HG02798 (cell line): ENCODE measurements around the gene CFDP1.

Experiments used
- ATAC-seq: cut with Tn5 transposase; IDR thresholded peaks from one replicate; pipeline ENCODE4 v1.9.1; 2021; ENCODE audit warnings: mild to moderate bottlenecking; ENCODE audit not compliant: unreplicated experiment, poor library complexity

CFDP1 gene

DNA sequence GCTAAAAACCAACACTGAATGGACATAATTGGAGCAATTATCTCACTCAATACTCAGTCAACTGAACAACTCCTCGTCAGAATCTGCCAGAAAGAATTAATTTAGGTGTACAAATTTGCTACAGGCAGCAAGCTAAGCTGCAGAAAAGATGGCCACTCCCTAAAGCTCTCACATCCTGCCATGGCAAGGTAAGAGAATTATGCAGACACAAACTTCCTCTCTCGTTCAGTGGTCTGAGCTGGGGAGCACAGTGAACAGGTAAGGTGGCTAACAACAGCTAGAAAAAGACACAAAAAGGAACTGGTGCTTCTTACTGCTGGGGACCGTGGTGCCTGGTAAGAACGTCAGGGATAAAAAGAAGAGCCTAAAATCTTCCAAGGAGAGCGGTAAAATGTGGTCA is 107.0 kb downstream of the CFDP1 start:
- no peak for ATAC-seq

GRCh38 chr16:75323933-75324332 is 109.4 kb downstream of the CFDP1 start:
- ATAC-seq = no peak

- no peak for ATAC-seq
These were observed 110.1 kb downstream of the CFDP1 start for GRCh38 chr16:75323198-75323597.

GRCh38 chr16:75322740-75323139 is 110.6 kb downstream of the CFDP1 start:
- no peak for ATAC-seq

DNA sequence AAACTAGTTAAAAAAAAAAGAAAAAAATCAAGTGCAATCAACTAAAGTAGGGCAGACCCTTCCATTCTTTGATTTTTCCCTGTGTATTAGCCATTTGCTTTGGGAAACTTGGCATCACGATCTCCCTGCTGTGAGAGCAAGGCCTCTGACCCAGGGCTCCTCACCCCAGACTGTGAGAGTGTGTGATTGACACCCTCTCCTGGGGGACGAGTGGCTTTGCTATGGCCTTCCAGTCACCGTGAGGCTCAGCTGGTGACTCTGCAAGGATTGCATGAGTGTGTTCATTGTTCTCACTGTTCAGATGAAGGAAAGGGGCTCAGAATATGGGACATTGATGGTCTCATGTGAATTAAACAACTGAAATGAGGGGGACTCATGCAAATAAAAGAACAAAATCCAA is 112.9 kb downstream of the CFDP1 start:
- peak; percentile 48 for ATAC-seq

- peak; percentile 82 for ATAC-seq
These were observed 113.5 kb downstream of the CFDP1 start for GRCh38 chr16:75319513-75320411.

GRCh38 chr16:75318737-75319136 is 114.6 kb downstream of the CFDP1 start:
- no peak for ATAC-seq

DNA sequence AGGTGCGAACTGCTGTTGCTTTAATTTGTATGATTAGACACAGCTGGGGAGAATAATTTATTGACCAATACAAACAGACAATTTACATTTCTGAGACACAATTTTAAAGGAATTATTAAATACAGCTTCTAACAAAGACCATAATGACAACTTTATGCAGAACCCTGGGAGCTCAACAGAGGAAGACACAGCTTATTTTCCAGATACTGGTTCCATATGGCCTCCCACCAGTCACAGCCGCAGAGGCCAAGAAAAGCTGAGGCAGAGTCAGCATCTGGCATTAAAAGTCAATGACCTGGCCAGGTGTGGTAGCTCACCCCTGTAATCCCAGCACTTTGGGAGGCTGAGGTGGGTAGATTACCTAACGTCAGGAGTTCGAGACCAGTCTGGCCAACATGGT is 115.8 kb downstream of the CFDP1 start:
- no peak for ATAC-seq

DNA sequence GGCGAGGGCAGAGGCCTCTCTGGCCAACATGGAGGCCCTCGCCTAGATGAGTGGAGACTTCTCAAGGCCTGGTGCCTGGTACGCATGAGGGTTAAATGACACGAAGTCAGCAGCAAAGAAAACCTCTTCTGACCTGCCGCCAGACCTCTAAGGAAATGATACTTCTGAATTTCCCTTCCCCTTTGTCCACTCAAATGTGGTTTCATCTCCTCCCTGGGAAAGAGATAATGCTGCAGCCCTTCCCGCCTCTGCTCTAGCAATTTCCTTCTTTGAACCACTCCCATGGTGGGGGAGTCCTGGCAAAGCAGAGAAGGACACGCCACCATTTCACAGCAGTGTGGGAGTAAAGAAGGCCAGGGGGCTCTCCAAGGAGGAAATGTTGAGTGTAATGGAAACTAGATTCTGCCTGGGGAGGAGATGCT is 116.2 kb downstream of the CFDP1 start:
- no peak for ATAC-seq

DNA sequence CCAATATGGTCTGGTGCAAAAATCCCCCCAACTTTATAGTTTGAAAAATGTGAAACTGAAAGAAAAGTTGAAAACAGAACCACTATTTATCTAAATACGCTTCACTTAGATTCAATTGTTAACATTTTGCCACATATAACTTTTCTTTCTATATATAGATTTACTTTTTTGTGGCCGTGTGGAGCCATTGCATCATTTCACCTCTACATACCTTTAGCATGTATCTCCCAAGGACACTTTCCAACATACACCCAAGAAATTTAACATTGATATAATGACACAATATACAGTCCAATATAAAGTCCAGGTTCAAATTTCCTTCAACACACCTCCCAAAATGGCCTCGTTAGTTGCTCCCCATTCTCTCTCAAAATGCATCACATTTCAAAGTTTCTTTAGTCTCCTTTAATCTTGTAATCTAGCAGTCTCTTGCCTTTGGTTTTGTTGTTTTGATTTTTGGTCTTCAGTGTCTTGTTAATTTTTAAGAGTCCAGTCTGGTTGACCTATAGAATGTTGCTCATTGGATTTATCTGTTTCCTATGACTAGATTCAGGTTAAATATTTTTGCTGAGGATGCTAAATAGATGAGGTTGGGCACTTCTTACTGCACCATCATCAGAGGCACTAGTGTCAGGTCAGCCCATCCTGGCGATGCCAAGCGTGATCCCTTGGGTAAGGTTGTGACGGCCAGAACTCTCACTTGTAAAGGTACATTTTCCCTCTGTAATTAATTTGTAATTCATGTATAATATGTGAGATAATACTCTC is 117.6 kb downstream of the CFDP1 start:
- no peak for ATAC-seq

- ATAC-seq = no peak
These were observed 120.4 kb downstream of the CFDP1 start for GRCh38 chr16:75312875-75313274.

DNA sequence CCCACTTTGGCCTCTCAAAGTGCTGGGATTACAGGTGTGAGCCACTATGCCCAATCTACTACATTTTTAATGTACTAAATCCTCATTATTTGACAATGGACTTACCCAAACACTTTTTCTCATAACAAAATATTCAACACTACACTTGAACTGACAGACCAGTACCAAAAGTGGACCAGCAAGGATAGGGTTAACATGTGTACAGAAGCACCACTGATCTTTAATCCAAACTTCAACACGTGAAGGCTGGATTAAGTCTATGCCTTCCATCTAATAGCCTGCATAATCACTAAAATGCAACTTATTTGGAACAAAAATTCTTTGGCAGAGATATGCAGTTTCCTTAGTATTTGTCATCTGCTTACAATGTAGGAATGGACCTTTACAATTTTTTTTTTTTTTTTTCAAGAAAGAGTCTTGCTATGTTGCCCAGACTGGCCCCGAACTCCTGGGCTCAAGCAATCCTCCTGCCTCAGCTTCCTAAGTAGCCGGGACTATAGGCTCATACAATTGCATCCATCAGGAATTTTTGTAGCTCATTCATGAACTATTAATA is 121.8 kb downstream of the CFDP1 start:
- no peak for ATAC-seq

DNA sequence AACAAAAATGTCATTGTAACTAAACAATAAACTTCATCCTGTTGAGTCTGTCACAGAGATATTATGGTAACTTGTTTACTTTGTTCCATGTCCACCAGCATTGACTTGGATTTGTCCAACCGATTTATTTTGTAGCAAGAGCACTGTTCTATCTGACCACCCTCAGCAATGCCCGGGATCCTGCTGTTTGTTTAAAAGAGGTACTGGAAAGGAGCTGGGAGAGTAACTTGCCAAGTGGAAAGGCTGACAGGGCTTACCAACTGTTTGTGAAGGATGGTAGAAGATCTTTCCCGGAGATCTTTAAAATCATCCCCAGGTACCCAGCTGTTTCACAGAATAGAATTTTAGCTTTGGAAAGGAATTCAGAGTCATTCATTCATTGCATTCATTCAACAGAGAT is 122.8 kb downstream of the CFDP1 start:
- ATAC-seq = no peak

- no peak for ATAC-seq
These were observed 123.3 kb downstream of the CFDP1 start for GRCh38 chr16:75309899-75310430.

DNA sequence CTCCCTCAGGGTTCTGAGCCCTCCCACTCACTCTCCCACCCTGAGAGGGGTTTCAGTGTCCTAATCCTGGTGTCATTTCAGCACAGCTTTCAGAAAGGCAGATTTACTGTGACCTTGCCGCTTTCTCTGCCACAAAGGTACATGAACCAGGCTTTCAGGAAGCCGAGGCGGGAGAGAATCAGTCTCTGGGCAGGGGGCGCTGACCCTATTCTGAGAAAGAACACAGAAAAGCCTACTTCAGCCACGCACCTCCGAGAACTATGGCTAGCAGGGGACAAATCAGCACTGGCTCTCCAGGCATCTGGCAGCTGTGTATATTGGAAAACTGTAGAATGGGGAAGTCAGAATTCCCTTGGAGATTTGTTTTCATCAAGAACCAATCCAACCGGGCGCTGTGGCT is 124.1 kb downstream of the CFDP1 start:
- ATAC-seq = no peak

DNA sequence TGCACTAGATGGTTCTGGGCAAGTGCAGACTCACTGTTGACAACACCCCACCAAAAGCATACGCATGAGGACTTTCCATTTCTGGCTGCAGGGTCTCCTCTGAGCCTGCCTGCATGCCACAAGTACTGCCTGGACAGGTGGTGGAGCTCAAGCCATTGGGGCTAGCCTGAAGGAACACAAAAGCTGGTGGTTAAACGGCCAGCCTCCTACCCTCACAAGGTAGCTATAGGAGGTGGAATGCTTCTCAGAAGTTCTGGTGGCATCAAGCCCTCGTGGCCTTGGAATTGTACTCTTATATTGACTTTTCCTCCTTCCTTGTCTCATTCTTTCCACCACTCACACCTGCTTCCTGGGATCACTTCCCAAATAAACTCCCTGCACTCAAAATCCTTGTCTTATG is 125.3 kb downstream of the CFDP1 start:
- ATAC-seq = no peak

DNA sequence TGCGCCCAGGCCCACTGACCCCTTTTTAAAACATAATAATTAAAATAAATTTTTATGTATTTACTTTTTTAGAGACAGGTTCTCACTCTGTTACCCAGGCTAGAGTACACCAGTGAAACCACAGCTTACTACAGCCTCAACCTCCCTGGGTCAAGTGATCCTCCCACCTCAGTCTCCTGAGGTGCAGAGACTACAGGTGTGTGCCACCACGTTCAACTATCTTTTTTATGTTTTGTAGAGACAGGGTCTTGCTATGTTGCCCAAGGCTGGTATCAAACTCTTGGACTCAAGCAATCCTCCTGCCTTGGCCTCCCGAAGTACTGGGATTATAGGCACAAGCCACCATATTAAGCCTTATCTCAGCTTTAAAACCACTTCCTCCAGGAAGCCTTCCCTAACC is 125.8 kb downstream of the CFDP1 start:
- no peak for ATAC-seq

DNA sequence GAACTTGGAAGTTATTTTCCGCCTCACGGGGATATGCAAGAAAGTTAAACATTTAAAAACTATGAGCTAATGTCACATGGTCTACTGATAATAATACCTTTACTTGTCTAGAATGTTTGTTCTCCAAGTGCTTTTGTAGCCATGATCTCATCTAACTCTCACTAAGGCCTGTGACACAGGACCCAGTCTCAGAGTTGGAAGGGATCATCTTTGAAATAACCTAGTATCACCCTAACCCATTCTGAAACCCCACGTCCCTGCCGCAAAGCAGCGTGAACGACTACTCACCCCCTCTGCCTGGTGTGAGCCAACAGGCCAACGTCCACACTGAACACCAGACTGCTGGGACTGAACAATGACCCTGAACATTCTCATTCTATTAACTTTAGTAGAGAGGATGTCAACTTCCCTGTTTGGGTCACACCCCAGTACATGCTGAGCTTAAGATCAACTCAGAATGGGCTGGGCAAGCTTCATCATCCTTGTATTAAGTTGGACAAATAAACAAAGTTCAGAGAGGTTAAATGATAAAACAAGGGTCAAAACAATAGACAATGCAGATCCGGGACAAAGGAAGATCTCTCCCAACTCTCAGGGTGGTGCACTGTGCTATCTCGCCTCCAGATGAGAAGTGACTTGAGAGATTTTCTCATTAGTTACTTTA is 127.1 kb downstream of the CFDP1 start:
- ATAC-seq = no peak

DNA sequence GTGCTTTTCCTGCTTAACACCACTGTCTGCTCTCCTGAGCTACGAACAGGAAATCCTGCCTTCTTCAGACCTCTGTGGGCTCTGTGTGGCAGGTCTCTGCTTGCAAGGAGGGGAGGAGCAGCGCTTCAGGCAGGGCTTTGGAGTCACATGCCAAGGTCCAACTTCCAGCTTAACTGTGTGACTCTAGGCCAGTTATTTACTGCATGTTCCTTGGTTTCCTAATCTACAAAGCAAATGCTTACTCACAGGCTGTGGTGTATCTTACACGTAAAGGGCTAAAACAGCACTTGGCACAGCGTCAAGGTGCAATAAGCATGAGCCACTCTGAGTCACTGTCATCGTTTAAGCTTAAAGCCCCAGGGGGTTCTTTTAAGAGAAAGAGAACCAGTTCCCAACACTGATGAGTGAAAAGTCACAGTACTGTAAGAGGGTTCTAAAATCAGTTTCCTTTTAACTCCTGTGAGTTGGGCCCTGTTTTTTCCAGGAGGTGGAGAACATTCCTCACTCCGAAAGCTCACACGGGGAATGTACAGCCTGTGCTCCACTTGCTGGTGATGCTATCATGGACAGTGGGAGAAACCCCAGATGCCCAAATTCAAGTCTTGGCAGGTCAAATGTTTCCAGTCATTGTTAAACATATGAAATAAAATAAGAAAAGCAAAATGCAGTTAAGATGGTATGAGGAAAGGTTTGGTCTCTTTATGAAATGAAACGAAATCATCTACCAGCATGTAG is 127.8 kb downstream of the CFDP1 start:
- ATAC-seq = peak; percentile 72
